Upper lobe of right lung (tissue), 1 donor: Measurements from ENCODE around the gene CCDC80. TPM values are rescaled to one million over a fixed set of nuclear protein-coding genes. Genes with fewer than 3 reads are reported as not detected.

Experiments used
- ATAC-seq: fragments of 200-7000 bp; cut with Tn5 transposase; one replicate; pipeline ENCODE4 v1.9.1; 2020; ENCODE audit warnings: mild to moderate bottlenecking, moderate library complexity
- DNase-seq: peaks from one replicate; pipeline ENCODE4 v3.0.0-alpha.2; 2020
- H3K27ac ChIP-seq: fragments of 200-600 bp; one replicate; pipeline ENCODE4 v1.8.0; 2022
- H3K27me3 ChIP-seq: fragments of 200-600 bp; one replicate; pipeline ENCODE4 v1.8.0; 2022; ENCODE audit warnings: mild to moderate bottlenecking
- H3K36me3 ChIP-seq: fragments of 200-600 bp; one replicate; pipeline ENCODE4 v1.8.0; 2022
- H3K4me1 ChIP-seq: fragments of 200-600 bp; one replicate; pipeline ENCODE4 v1.8.0; 2022
- H3K4me3 ChIP-seq: fragments of 200-600 bp; one replicate; pipeline ENCODE4 v1.8.0; 2022; ENCODE audit warnings: mild to moderate bottlenecking
- H3K9me3 ChIP-seq: fragments of 200-600 bp; one replicate; pipeline ENCODE4 v1.8.0; 2022
- CTCF ChIP-seq: fragments of 200-600 bp; IDR thresholded peaks from one replicate; pipeline ENCODE4 v1.8.0; 2022; ENCODE audit warnings: antibody characterized with exemption
- intact Hi-C: fragments of 100-400 bp; cut with DNase I; formaldehyde crosslinking; loops from one replicate; pipeline ENCODE4 v1.11.0; 2022
- total RNA-seq: library from RNA; stranded (reverse); fragmentation: NEBNext Ultra II Directional; extraction: Animal tissue kit (Norgen Biotek cat#: 25700); gene quantifications from one replicate; pipeline ENCODE4 v1.2.1, GENCODE V29; 2021
- donor health status: DM: no; HTN: yes; CAD: no; lungs with severe emphysema.

Gene CCDC80
- total RNA-seq, 1 donor from 2014 or later, result 60.4 TPM

- H3K4me3 ChIP-seq, result no peak overlapping the region
- H3K4me1 ChIP-seq, result no peaks in the 10 kb centered on the region
- no peak for DNase-seq
- no peaks in the 10 kb centered on the region for H3K9me3 ChIP-seq
- H3K27ac ChIP-seq, result no peak overlapping the region
- no peak for ATAC-seq
- H3K27me3 ChIP-seq, result no peaks in the 10 kb centered on the region
- H3K36me3 ChIP-seq, result no peaks in the 10 kb centered on the region
- intact Hi-C loops, result no loop called here
- TF ChIP-seq CTCF, result no peak
These were observed 21.6 kb downstream of the CCDC80 start for GRCh38 chr3:112619295-112619694.

GRCh38 chr3:112617285-112617684 is 23.7 kb downstream of the CCDC80 start:
- no peaks in the 10 kb centered on the region for H3K4me1 ChIP-seq
- DNase-seq, result no peak
- H3K27me3 ChIP-seq, result no peaks in the 10 kb centered on the region
- intact Hi-C loops, result no loop called here
- H3K36me3 ChIP-seq, result no peaks in the 10 kb centered on the region
- no peak for ATAC-seq
- no peak for TF ChIP-seq CTCF
- no peak overlapping the region for H3K27ac ChIP-seq
- no peaks in the 10 kb centered on the region for H3K9me3 ChIP-seq
- H3K4me3 ChIP-seq, result no peak overlapping the region

- no peak for DNase-seq
- Histone ChIP-seq H3K4me1 (no peaks in the 10 kb centered on the region), H3K27ac (no peak overlapping the region), H3K27me3 (no peaks in the 10 kb centered on the region), H3K4me3 (no peak overlapping the region), H3K36me3 (no peaks in the 10 kb centered on the region), H3K9me3 (no peaks in the 10 kb centered on the region)
- no peak for TF ChIP-seq CTCF
- intact Hi-C loops, result no loop called here
- no peak for ATAC-seq
These were observed 24.8 kb downstream of the CCDC80 start for GRCh38 chr3:112615989-112616731.

- no peaks in the 10 kb centered on the region for H3K36me3 ChIP-seq
- H3K4me3 ChIP-seq, result no peak overlapping the region
- DNase-seq (no peak), ATAC-seq (no peak)
- no peaks in the 10 kb centered on the region for H3K9me3 ChIP-seq
- H3K4me1 ChIP-seq, result no peaks in the 10 kb centered on the region
- no peak overlapping the region for H3K27ac ChIP-seq
- intact Hi-C loops, result no loop called here
- TF ChIP-seq CTCF, result no peak
- H3K27me3 ChIP-seq, result no peaks in the 10 kb centered on the region
These were observed 29.0 kb downstream of the CCDC80 start for GRCh38 chr3:112611752-112612515.

- no peak for ATAC-seq
- TF ChIP-seq CTCF, result no peak
- DNase-seq, result no peak
- intact Hi-C loops, result no loop called here
- H3K9me3 ChIP-seq, result no peaks in the 10 kb centered on the region
- no peaks in the 10 kb centered on the region for H3K27me3 ChIP-seq
- H3K36me3 ChIP-seq, result no peaks in the 10 kb centered on the region
- H3K4me1 ChIP-seq, result no peaks in the 10 kb centered on the region
- no peak overlapping the region for H3K27ac ChIP-seq
- no peak overlapping the region for H3K4me3 ChIP-seq
These were observed 30.8 kb downstream of the CCDC80 start for GRCh38 chr3:112610121-112610520.
